Activated CD8-positive, alpha-beta memory T cell treated with anti-CD3 and anti-CD28 coated beads, Interleukin-2, amount 50 U/mL, for 48 hours (primary cell): Measurements from ENCODE around the gene SPACDR.
"Not testable (repeated sequence)": the region's sequence is repeated elsewhere in the genome, so short reads cannot be mapped to it uniquely, and the experiment has no call there.

Source experiments
- DNase-seq: peaks from one replicate; pipeline ENCODE4 v3.0.0-alpha.2; 2020

Gene SPACDR

GRCh38 chr7:100465299-100465698 is 1.2 kb upstream of the SPACDR start:
- no peak for DNase-seq

GRCh38 chr7:100464791-100465190 is 731 bp upstream of the SPACDR start:
- DNase-seq: no peak

- no peak for DNase-seq
Measured at GRCh38 chr7:100457033-100457432, 7.0 kb downstream of the SPACDR start.

- DNase-seq: no peak
Measured at GRCh38 chr7:100456562-100456961, 7.5 kb downstream of the SPACDR start.

- DNase-seq: no peak
Measured at GRCh38 chr7:100455206-100455605, 8.9 kb downstream of the SPACDR start.

- not testable (repeated sequence) for DNase-seq
Measured at GRCh38 chr7:100453854-100454253, 10.2 kb downstream of the SPACDR start.

GRCh38 chr7:100452513-100452912 is 11.5 kb downstream of the SPACDR start:
- DNase-seq: no peak

GRCh38 chr7:100449190-100449795 is 14.8 kb downstream of the SPACDR start:
- DNase-seq: no peak

GRCh38 chr7:100447363-100447762 is 16.7 kb downstream of the SPACDR start:
- DNase-seq: not testable (repeated sequence)

- no peak for DNase-seq
Measured at GRCh38 chr7:100446040-100446439, 18.0 kb downstream of the SPACDR start.

- no peak for DNase-seq
Measured at GRCh38 chr7:100444311-100445278, 19.5 kb downstream of the SPACDR start.

GRCh38 chr7:100443096-100443840 is 20.8 kb downstream of the SPACDR start:
- DNase-seq: no peak

GRCh38 chr7:100441641-100442535 is 22.2 kb downstream of the SPACDR start:
- DNase-seq: no peak

- peak; percentile 25 for DNase-seq
Measured at GRCh38 chr7:100439244-100439643, 24.8 kb downstream of the SPACDR start.

- DNase-seq: peak; percentile 29
Measured at GRCh38 chr7:100438731-100439130, 25.3 kb downstream of the SPACDR start.

- no peak for DNase-seq
Measured at GRCh38 chr7:100438172-100438571, 25.9 kb downstream of the SPACDR start.

- DNase-seq: no peak
Measured at GRCh38 chr7:100437150-100438100, 26.6 kb downstream of the SPACDR start.

- DNase-seq: peak; percentile 78
Measured at GRCh38 chr7:100435401-100436304, 28.4 kb downstream of the SPACDR start.

GRCh38 chr7:100434297-100435144 is 29.5 kb downstream of the SPACDR start:
- DNase-seq: no peak
